HG03469 (cell line): ENCODE measurements around the gene GP5.

Experiments
- ATAC-seq: cut with Tn5 transposase; IDR thresholded peaks from one replicate; pipeline ENCODE4 v1.9.1; 2021; ENCODE audit warnings: mild to moderate bottlenecking, moderate library complexity, moderate number of reproducible peaks; ENCODE audit not compliant: unreplicated experiment

GP5 gene

GRCh38 chr3:194399166-194399565, at the start of gene GP5:
Gene GP5 (minus strand): TSS chr3:194399266. CDS start chr3:194398282, 984 bp downstream.
- ATAC-seq, result no peak

DNA sequence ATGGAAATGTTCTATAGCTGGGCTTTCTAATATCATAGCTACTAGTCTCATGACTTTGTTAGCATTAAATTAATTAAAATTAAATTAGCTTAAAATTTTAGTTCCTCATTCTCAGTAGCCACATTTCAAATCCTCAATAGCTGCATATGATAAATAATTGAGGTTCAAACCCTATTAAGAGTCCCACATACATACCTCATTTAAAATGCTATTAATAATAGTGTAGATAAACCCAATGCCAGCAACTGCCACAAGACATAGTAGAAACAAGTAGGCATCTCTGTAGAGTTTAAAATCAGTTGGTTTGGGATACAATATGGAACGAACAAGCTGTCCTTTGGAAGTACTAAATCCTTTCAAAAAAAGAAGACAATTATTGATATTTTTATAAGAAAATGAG, 48.6 kb upstream of the GP5 start:
- no peak for ATAC-seq

- ATAC-seq, result no peak
These were observed 48.1 kb upstream of the GP5 start for GRCh38 chr3:194447161-194447560.

DNA sequence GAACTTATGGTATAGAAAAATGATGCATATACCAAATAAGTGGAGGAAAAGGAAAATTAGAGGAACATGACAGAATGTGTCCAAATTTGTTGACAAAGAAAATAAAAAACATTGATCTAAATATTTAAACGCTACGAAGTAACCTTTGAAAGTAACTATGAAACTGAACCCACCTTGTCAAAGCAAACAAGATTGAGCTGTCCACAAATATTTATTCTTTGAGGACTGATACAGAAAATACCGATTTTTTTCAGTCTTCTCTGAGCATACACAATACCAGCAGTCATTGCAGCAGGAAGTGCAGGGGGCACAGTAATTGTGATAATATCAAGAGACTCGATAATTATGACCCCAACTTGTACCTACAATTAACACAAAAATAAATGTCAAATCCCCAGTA, 47.7 kb upstream of the GP5 start:
- ATAC-seq, result no peak

- ATAC-seq, result no peak
These were observed 47.1 kb upstream of the GP5 start for GRCh38 chr3:194446172-194446571.

- no peak for ATAC-seq
These were observed 44.8 kb upstream of the GP5 start for GRCh38 chr3:194443901-194444300.

DNA sequence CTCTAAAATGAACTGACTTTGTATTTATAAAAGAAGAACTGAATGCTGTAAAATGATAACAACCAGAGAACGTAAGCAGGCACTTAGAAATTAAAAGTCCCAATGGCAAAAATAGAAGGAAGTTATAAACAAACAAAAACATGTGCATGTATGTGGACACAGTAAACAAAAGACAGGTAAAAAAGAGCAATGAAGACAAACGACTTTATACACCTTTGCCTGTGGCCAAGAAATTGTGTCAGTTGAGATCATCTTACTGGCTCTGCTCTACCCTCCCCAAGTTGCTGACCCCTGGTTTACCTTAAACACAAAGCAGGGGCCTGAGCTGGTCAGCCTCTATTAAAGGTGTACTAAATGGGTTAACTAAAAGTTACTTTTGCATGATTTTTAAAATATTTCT, 41.7 kb upstream of the GP5 start:
- no peak for ATAC-seq

DNA sequence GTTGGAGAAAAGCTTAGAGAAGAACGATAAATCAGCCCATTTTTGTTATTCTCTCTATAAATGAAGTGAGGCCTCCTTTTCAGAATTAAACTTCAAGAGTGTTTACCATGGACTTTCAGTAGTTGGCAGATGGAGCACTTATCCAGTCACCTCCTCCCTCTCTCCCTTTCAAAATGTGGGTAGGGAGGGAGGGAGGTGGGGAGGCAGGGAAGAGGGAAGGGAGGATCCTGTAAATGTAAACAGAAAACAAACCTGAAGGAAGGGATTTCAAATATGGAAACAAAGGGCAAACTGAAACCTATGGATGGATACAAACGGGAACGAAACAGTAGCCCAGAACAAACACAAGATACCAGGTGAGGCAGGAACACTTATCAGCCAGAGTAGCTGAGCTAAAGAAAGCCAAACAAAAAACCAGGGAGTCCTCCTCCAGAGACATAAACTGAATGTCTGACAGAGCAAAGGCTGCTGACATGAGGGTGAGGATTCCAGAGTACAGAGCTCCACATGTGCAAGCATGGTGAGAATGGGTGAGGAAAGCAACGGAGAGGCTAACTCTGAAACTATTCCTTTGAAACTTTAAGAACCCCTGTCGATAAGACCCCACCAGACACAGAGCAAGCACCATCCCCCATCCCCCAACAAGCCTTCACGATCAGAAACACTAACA, 41.0 kb upstream of the GP5 start:
- no peak for ATAC-seq

DNA sequence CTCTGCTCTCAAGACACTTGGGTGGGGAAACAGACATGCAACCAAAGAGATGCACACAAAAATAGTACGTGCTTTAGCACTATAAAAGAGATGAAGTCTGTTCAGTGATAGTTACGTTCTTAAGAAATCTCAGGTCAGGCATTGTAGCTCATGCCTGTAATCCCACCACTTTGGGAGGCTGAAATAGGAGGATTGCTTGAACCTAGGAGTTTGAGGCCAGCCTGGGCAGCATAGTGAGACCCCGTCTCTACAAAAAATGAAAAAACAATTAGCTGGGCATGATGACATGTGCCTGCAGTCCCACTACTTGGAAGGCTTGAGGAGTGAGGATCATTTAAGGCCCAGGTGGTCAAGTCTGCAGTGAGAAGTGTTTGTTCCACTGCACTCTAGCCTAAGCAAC, 35.4 kb upstream of the GP5 start:
- no peak for ATAC-seq

DNA sequence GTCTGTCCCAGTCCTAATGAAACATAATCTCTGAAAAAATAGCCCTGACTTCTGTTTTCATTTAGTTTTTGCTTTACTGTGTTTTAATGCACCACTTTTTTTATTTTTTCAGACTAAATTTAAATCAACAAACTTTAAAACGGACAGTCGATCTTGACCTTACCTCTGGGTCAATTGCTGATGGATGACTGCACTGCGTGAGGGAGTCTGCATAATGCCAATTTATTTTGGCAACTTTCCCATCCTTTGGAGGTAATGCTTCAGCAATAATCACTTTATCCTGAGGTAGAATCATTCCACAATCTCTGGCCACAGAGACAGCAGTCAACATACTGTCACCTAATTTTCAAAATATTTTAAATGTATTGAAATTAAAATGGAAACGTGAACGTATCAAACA, 32.5 kb upstream of the GP5 start:
- no peak for ATAC-seq

DNA sequence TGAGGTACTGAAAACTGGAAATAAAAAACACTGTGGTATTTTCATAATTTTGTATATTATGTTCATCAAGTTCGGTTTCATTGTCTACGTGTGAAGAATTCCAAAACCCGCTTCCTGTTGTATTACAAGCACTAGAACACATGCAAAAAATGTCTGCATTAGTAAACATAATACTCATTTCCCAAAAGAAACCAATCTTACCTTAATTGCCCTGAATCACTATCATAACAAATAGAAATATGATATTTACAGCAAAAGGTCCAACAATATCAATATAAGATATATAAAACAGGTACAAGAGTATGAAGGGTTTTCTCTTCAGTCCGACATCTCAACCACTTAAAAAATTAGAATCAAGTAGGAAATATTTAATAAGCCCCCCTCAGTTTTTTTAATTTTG, 26.3 kb upstream of the GP5 start:
- ATAC-seq, result no peak

- no peak for ATAC-seq
These were observed 25.9 kb upstream of the GP5 start for GRCh38 chr3:194424953-194425352.

DNA sequence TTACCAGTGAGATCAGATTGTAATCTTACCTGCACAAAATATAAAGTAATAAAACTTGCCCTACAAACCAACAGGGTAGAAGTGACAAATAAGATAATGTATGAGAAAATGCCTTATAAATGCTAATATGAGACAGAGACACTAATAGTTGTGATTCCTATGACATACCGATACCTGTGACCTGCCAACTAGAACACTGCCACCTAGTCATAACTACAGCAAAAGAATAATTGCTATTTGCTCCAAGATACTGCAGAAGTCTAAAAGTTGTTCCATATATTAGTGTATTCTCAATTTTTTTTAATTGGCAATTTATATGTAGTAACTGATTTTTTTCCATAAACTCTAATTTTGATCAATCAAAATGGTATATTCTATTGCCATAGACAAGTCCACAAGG, 25.3 kb upstream of the GP5 start:
- no peak for ATAC-seq

GRCh38 chr3:194423317-194423716, 24.3 kb upstream of the GP5 start:
- ATAC-seq, result no peak

GRCh38 chr3:194422188-194422587, 23.1 kb upstream of the GP5 start:
- ATAC-seq, result no peak

- ATAC-seq, result no peak
These were observed 19.6 kb upstream of the GP5 start for GRCh38 chr3:194418671-194419070.

DNA sequence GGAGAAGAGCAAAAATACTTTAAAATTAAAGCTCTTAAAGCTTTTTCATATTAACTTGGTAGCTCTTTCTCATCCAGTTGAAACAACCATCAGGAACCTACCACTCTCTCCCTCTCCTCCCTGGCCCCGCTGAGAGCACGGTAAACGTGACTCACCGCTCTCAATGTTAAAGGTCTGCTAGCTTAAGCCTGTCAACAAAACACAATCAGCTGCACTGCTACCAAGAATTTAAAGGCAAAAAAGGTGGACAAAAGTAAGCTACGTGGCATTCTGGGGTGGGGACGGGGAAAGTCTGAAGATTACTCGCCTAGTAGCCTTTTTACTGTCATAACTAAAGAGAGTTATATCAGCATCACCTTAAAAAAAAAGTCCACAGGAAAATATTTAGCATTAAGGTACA, 8.4 kb upstream of the GP5 start:
- no peak for ATAC-seq

DNA sequence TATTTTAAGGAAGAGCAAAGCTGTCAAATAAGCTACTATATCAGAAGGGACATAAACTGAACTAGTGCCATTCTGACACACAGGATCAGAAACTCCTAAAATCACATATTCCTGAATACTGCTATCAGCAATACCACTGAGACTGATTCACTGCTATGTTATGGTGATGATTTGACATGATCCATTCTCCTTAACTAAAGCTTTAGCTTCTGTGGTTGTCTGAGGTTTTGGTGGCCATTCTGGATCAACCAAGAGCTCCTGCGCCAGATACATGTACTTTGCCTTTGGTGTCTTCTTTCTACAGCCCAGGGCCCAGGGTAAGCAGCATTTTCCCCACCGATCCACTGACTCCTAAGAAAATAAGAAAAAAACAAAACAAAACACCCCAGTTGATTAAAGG, 6.7 kb upstream of the GP5 start:
- no peak for ATAC-seq

DNA sequence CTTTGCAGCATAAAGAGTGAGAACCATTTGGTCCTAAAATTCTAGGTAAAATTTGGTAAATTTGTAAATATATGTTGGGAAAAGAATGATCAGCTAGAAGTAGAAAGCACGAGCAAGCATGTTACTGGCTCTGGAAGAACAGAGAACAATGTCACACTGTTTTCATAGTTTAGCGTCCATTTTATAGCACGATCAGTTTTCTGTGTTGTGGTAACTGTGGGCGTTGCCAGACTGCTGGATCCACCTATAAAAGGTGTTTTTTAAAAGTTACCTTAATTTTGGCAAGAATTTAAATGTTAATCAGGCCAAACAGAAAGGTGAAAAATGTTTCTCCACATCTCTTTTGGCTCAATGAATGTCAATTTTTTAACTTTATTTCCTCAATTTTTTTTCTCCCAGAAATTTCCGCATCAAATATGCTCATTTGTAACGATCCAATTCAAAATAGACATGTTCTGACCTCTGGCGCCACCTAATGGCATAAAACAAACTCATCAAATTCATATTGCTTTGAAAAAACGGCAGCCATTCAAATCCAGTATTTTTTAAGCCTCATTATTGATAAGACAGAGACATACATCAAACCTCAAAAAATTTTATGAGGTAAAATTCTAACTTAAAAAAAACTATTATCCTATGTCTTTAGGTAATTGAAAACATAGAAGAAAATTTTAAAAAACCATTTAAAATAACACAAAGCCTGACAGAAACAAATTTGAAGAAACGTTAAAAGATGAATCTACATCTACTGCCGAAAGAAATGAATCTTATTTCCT, 5.5 kb upstream of the GP5 start:
- no peak for ATAC-seq

GRCh38 chr3:194401868-194402329, 2.8 kb upstream of the GP5 start:
- no peak for ATAC-seq

GRCh38 chr3:194401346-194401745, 2.3 kb upstream of the GP5 start:
- no peak for ATAC-seq

DNA sequence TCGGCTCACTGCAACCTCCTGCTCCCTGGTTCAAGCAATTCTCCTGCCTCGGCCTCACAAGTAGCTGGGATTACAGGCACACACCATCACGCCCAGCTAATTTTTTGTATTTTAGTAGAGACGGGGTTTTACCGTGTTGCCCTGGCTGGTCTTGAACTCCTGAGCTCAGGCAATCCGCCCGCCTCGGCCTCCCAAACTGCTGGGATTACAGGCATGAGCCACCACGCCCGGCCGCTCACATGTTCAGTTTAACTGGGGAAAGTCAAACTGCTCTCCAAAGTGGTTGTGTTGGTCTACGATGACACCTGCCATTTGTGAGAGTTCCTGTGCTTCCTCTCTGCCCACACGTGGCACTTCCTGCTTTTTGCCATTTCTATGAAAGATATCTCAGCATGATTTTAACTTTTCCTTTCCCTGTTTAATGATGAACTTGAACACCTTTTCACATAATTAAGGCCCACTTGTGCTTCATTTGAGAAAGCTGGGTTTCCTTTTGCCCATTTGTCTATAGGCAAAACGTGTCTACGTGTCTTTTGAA, 877 bp upstream of the GP5 start:
- ATAC-seq, result no peak
